Measurements from ENCODE around the gene TTN.
"Not testable (repeated sequence)": the region's sequence is repeated elsewhere in the genome, so short reads cannot be mapped to it uniquely, and the experiment has no call there.

Gene TTN

DNA sequence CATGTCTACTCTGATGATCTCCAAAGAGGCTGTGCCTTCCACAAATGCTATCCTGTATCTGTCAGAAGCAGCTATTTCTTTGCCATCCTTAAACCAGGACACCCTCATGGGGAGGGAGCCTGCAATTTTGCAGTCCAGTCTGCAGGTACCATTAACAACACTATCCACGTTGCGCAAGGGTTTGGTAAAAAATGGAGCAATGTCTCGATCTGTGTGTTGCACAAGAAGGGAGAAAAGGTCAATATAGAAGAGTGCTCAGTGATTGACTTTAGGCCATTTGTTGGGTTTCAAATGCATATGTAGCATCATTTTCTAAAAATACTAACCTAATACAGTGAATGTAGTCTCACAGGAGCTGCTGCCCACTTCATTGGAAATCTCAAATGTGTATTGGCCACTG lies 74.3 kb downstream of the TTN start:
- no peak for DNase-seq

DNA sequence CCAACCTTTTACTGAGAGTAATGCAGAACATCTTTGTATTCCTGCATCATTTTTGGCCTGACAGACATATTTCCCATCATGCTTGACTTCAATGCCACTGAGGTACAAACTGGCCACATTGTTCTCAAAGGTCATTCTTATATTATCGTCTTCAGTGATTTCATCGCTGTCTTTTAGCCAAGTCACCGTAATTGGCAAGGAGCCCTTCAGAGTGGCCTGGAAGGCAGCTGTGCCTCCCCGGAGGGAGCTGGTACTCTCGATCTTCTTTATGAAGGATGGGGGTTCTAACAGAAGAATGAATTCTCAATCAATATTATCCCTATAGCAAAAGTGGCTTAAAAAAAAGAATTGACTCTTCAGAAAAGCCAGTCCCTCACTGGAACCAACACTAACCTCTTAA lies 75.9 kb downstream of the TTN start:
- DNase-seq, result no peak

- no peak for DNase-seq
Measured at GRCh38 chr2:178730049-178730448, 77.2 kb downstream of the TTN start.

GRCh38 chr2:178723786-178724346 lies 83.4 kb downstream of the TTN start:
- no peak for DNase-seq

DNA sequence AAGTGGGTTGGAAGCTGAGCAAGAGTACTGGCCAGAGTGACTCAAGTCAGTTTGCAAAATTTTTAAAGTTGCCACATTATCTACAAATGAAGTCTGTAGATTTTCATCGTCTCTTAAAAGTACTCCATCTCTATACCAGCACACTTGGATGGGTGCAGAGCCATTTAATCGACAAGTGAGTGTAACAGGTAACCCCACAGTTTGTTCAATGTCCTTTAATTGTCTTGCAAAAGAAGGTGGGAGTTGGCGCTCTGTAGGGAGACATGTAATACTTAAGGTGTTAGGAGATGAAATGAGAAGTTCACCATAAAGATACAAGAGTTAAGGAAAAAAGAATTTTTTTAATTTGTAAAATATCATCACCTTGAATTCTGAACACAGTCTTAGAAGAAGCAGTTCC lies 84.9 kb downstream of the TTN start:
- no peak for DNase-seq

GRCh38 chr2:178718988-178719387 lies 88.2 kb downstream of the TTN start:
- no peak for DNase-seq

- DNase-seq, result no peak
Measured at GRCh38 chr2:178718283-178718682, 88.9 kb downstream of the TTN start.

DNA sequence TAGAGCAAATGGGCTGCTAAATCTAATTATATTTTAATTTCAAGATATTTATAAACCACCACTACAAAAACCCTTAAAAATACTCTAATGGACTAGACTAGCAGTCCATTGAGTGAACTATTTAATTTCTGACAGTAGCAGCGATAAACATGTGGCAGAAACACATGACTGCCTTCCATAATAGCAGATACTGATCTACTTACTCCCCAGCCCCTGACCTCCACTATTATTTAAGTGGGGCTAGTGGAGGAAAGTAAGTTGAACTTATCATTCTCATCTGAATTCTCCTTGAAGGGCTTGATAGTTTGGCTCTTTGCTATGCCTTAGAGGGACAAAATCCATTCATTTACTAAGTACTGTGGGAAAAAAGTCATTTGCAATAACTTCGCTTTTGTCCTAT lies 90.8 kb downstream of the TTN start:
- no peak for DNase-seq

- DNase-seq, result no peak
Measured at GRCh38 chr2:178715366-178715765, 91.9 kb downstream of the TTN start.

DNA sequence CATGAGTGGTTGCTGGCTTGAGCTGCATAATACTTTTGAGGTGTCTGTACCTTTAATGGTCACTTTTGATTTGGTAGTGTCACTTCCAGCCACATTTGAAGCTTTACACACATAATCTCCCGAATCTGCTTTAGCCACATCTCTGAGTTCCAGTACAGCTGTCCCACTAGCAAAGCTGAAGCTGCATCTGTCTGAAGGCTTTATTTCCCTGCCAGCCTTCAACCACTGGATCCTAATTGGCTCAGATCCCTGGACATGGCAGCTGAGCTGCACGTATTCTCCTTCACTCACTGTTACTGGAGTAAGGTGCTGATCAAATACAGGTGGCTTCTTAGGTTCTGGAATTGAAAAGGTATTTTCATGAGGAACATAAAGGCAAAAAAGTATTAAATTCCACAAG lies 99.7 kb downstream of the TTN start:
- DNase-seq, result no peak

DNA sequence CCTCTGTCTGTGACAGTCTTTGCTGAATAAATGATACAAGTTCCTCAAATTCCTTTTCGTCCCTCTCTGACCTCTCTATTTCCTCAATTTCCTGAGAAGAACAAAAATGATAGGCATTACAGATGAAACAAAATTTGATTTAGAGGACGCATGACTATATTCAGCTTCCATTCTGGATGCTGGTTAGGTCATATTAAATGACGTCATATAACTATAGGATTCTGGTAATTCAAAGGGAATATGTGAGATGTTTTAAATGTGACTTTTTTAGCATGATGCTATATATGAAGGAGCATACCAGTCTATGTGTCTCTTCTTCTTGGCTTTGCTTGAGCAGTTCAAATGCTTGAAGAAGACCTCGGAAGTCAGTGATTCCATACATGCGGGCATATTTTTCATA lies 102.3 kb downstream of the TTN start:
- DNase-seq, result no peak

DNA sequence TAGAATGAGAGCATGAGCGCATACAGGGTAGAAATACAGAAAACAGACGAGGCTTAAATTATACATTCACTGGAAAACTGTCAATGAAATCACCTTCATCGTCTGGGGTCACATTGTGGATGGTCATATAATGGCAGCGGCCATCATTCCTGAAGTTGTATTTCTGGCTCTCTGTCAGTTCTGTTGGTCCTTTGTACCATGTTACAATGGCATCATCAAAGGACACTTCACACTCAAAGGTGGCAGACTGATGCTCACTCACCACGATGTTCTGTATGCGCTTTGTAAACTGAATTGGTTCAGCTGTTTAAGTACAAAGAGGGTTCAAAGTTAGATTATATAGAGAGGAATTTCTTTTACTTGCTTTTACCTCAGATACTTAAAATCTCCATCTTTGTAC lies 104.9 kb downstream of the TTN start:
- DNase-seq, result no peak

- DNase-seq, result no peak
Measured at GRCh38 chr2:178700922-178701342, 106.3 kb downstream of the TTN start.

DNA sequence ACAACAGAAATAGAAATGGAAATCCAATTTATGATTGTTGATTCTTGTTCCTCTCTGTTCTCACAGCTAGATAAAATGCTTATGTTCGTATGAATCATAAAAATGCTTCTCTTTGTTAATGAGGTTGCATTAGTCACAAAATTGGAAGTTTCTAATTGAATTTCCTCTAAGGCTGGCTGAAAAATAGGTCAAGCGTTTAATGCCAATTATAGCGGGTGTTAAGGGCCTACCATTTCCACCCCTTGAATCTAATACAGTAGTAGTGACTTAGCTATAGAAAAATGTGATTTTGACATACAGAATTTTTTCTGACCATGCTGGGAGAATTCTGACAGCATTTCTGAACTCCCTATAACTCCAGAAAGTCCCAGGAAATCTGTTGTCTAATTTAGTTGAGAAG lies 107.1 kb downstream of the TTN start:
- no peak for DNase-seq

GRCh38 chr2:178692845-178693244 lies 114.4 kb downstream of the TTN start:
- DNase-seq, result no peak

DNA sequence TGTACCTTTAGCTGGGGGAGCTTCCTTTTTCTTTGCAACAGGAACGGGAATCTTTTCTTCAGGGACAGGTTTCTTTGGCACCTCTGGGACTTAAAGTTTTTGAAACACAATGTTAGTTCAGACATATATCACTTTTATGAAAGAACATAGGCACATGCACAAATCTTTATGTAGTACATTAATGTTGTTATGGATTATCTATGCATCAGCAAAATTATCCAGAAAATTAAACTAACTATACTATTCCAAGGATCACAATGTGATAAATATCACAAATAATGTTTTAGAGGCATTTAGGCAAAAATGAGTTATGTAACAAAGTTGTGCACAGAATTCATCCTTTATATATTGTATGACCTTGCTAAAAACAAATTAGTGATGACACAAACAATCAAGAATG lies 117.4 kb downstream of the TTN start:
- DNase-seq, result no peak

GRCh38 chr2:178683877-178684276 lies 123.3 kb downstream of the TTN start:
- no peak for DNase-seq

GRCh38 chr2:178681081-178681480 lies 126.1 kb downstream of the TTN start:
- DNase-seq, result no peak

DNA sequence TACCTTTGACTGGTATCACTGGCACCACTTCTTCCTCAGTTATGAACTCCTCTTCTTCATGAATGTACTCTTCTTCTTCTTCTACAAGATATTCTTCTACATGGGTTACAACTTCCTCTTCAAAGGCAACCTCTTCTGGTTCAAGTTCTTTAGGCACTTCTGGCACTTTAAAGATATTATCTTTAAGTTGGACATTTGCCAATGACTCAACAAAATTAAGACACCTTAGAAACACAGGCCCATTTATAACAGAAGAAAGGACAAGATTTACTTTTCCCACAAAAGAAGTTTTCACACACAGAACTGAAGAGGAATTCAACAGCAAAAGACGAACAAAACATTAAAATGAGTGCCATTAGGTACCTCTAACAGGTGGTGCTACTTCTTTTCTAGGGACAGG lies 127.3 kb downstream of the TTN start:
- no peak for DNase-seq

- DNase-seq, result no peak
Measured at GRCh38 chr2:178677599-178677998, 129.6 kb downstream of the TTN start.

DNA sequence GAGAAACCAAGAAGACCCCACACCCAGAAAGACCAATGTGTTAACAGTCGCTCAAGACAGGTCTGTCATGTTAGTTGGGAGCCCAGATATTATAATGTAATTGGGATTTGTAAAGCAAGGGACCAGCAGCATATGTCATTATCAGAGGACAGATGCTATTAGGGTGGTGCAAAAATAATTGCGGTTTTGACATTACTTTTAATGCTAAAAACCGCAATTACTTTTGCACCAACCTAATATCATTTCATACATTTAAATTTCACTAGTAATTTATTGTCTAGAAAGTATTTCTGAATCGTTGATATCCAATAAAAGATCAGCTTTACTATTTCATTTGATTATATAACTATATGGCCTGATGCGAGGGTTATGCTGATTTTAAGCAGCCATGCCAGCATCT lies 131.2 kb downstream of the TTN start:
- DNase-seq, result no peak

DNA sequence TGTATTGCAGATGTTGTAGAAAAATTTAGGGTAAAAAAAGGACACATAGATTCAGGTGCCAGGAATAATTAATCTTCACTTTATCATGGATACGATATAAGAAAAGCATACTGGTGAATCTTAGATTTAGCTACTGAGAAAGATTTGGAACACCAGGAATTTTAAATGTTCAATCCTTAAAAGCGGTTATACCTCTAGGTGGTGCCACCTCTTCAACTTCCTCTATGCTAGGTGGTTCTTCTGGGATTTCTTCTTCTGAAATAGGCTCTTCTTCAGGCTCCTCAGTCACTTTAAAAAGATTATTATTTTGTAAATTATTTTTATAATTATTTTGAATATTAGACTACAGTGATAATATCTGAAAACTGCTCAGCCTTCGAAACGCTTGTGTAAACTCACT lies 133.1 kb downstream of the TTN start:
- no peak for DNase-seq

- no peak for DNase-seq
Measured at GRCh38 chr2:178666458-178666857, 140.8 kb downstream of the TTN start.

DNA sequence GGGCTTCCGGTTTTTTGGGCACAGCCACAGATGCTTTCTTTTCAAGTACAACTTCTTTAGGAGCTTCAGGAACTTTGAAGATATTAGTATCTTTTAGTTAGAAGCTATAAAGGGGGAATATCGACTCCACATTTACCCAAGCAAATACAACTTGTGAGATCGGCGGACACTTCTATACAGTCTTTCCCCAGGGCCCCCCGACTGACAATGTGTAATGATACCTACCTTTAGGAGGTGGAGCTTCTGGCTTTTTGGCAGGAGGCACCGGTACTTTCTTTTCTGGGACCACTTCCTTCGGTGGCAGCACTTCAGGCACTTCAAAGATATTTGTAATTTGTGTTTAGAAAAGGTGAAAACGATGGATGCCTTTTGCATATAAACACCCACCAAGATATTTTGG lies 148.7 kb downstream of the TTN start:
- not testable (repeated sequence) for DNase-seq

DNA sequence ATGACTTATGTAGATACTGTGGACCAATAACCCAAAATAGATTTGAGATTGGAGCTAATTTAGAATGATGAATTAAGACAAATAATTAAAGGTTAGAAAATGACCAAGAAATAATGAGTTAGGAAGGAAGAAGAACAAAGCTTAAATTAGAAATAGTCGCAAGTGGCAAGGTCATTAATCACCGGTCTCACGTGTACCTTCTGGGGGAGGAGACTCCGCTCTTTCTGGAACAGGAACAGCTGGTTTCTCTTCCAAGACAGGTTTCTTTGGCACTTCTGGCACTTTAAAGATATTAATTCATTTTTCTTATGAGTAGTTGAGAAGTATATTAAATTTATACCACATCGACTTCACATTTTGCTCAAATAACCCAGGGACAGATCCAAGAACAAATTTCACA lies 156.7 kb downstream of the TTN start:
- no peak for DNase-seq

DNA sequence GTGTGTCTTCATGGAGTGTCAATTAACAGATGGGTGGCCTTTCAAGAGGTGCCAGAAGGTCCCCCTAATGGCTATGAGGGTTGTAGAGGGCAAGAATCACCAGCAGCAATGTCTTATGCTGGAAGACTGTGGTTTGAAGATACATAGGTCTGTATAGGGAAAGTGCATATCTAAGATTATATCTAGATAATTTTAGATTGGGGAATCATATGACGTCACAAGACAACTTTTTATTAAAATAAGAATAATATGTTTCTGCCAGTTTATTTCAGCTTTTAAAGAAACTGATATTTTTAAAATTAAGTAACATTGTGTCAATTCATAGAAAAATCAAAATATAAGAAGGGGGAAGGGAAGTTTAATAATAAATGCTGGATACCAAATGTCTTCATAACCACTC lies 162.3 kb downstream of the TTN start:
- DNase-seq, result no peak
